ENCODE measurements around the gene FERMT3. TPM values are rescaled to one million over a fixed set of nuclear protein-coding genes. Genes with fewer than 3 reads are reported as not detected.

The FERMT3 gene
- total RNA-seq, 1 donor from 2014 or later: 202 TPM

DNA sequence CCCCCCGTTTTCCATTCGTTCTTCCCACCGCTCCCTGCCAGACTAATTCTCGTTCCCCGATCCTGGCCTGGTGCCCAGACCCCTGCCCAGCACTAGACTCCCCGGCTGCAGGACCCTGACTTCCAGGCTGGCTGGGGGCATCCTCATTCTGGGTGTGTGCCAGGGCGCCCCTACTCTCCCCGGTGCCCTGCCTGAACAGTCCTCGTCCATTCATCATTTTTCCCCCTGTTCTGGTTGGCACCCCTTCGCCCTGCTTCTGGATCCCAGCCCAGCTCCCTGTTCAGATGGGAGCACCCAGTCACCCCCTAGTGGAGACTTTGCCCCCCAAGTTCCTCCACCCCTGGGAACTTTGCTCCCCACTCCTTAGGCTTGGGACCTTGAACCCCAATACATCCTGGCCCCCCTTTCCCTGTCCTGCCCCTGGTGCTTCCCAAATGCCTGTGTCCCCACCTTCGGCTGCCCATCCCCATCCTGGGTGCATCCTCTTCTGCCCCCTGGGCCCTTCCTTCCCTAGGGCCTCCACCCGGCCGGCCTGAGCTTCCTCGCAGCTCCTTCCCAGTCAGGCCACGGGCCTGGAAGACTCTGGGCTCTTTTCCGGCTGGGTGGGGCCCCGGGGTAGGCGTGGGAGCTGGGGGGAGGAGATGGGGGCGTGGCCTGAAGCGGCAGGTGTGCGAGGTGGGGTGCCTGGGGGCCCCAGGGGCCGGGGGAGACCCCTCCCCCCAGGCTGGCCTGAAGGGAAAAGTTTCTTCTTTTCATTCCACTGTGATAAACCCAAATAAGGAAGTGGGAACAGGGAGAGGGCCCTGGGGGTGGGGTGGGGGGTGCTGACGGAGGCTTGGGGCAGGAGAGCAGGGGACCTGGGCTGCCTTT is 45.7 kb downstream of the FERMT3 start:
- H3K9me3 Mint-ChIP-seq: no peaks in the 10 kb centered on the region
- peak overlapping the region; percentile 63 for H3K27ac Mint-ChIP-seq
- H3K4me3 Mint-ChIP-seq (ENCODE audit: low read depth): peak overlapping the region; percentile 93
- peaks cover 18% of the 10 kb centered on the region for H3K4me1 Mint-ChIP-seq (ENCODE audit: low read depth)
- intact Hi-C loops (cut with micrococcal nuclease): no loop called here
- no peaks in the 10 kb centered on the region for H3K27me3 Mint-ChIP-seq (ENCODE audit: low read depth)
- no peaks in the 10 kb centered on the region for H3K36me3 Mint-ChIP-seq (ENCODE audit: low read depth)
- DNase-seq (ENCODE audit: low spot score): no peak

GRCh38 chr11:64253043-64253442 is 46.5 kb downstream of the FERMT3 start:
- Mint-ChIP-seq H3K27ac (no peak overlapping the region), H3K4me1 (ENCODE audit: low read depth) (peaks cover 14% of the 10 kb centered on the region), H3K4me3 (ENCODE audit: low read depth) (peak overlapping the region; percentile 39), H3K27me3 (ENCODE audit: low read depth) (no peaks in the 10 kb centered on the region), H3K36me3 (ENCODE audit: low read depth) (peaks cover 6% of the 10 kb centered on the region), H3K9me3 (no peaks in the 10 kb centered on the region)
- intact Hi-C loops (cut with micrococcal nuclease): no loop called here
- no peak for DNase-seq (ENCODE audit: low spot score)

- H3K36me3 Mint-ChIP-seq (ENCODE audit: low read depth): peaks cover 6% of the 10 kb centered on the region
- H3K9me3 Mint-ChIP-seq: no peaks in the 10 kb centered on the region
- peak overlapping the region; percentile 39 for H3K4me3 Mint-ChIP-seq (ENCODE audit: low read depth)
- intact Hi-C loops (cut with micrococcal nuclease): no loop called here
- H3K4me1 Mint-ChIP-seq (ENCODE audit: low read depth): peaks cover 14% of the 10 kb centered on the region
- DNase-seq (ENCODE audit: low spot score): no peak
- H3K27me3 Mint-ChIP-seq (ENCODE audit: low read depth): no peaks in the 10 kb centered on the region
- no peak overlapping the region for H3K27ac Mint-ChIP-seq
Observed at GRCh38 chr11:64253481-64253880, 47.0 kb downstream of the FERMT3 start.

- DNase-seq (ENCODE audit: low spot score): no peak
- Mint-ChIP-seq H3K4me3 (ENCODE audit: low read depth) (no peak overlapping the region), H3K36me3 (ENCODE audit: low read depth) (peaks cover 8% of the 10 kb centered on the region), H3K4me1 (ENCODE audit: low read depth) (peaks cover 15% of the 10 kb centered on the region), H3K27me3 (ENCODE audit: low read depth) (no peaks in the 10 kb centered on the region), H3K9me3 (no peaks in the 10 kb centered on the region), H3K27ac (no peak overlapping the region)
- intact Hi-C loops (cut with micrococcal nuclease): no loop called here
Observed at GRCh38 chr11:64254326-64254725, 47.8 kb downstream of the FERMT3 start.

DNA sequence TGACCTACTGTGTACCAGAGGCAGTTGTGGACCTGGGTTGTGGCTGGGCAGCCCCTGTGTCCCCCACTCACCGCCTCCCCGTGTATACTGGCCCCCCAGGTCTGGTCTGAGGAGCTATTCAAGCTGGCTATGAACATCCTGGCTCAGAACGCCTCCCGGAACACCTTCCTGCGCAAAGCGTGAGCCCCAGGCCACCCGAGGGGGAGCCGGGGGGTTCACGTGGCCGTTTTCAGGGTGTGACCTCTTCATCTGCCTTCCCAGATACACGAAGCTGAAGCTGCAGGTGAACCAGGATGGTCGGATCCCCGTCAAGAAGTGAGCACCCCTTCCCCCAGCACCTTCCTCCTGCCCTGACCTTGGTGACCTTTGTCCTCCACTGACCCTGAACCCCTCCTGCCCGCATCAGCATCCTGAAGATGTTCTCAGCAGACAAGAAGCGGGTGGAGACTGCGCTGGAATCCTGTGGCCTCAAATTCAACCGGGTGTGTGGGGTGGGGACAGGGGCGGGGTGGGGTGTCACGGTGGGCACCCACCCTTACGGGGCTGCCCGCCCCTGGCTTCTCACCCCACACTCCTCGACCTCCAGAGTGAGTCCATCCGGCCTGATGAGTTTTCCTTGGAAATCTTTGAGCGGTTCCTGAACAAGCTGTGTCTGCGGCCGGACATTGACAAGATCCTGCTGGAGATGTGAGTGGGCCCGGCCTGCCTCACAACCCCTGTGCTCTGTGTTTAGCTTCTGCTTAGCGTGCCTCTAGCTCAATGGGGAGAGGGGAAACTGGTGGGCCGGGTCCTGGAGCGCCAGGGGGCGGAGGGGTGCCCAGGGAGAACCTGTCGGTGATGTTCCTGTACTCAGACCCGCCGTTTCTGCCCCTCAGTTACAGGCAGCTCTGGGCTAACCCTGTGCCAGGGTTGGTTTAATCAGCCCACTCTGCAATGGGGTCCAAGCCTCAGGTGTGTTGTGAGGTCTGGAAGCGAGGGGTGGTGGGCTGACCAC is 48.9 kb downstream of the FERMT3 start:
- intact Hi-C loops (cut with micrococcal nuclease): no loop called here
- no peaks in the 10 kb centered on the region for H3K27me3 Mint-ChIP-seq (ENCODE audit: low read depth)

GRCh38 chr11:64256300-64256699 is 49.8 kb downstream of the FERMT3 start:
- Mint-ChIP-seq H3K4me3 (ENCODE audit: low read depth) (no peak overlapping the region), H3K27me3 (ENCODE audit: low read depth) (no peaks in the 10 kb centered on the region), H3K36me3 (ENCODE audit: low read depth) (peaks cover 14% of the 10 kb centered on the region), H3K4me1 (ENCODE audit: low read depth) (peaks cover 14% of the 10 kb centered on the region), H3K27ac (no peak overlapping the region), H3K9me3 (no peaks in the 10 kb centered on the region)
- intact Hi-C loops (cut with micrococcal nuclease): no loop called here
- DNase-seq (ENCODE audit: low spot score): no peak

More for the DNA sequence above, 48.9 kb downstream of the FERMT3 start:
- H3K4me1 Mint-ChIP-seq (ENCODE audit: low read depth): peaks cover 17% of the 10 kb centered on the region
- peaks cover 14% of the 10 kb centered on the region for H3K36me3 Mint-ChIP-seq (ENCODE audit: low read depth)
- no peaks in the 10 kb centered on the region for H3K9me3 Mint-ChIP-seq
- H3K27ac Mint-ChIP-seq: no peak overlapping the region
- H3K4me3 Mint-ChIP-seq (ENCODE audit: low read depth): no peak overlapping the region
- DNase-seq (ENCODE audit: low spot score): no peak

DNA sequence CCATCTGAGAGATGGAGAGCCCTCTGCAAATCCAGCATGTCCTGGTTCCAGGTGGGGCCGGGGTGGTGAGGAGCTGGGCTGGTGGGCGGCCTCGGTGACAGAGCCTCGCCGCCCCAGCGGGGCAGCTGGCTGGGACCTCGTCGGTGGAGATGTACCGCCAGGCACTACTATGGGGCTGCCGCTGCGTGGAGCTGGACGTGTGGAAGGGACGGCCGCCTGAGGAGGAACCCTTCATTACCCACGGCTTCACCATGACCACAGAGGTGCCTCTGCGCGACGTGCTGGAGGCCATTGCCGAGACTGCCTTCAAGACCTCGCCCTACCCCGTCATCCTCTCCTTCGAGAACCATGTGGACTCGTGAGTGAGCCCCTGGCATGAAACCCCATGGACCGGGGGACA is 51.8 kb downstream of the FERMT3 start:
- intact Hi-C loops (cut with micrococcal nuclease): no loop called here
- Mint-ChIP-seq H3K36me3 (ENCODE audit: low read depth) (peaks cover 22% of the 10 kb centered on the region), H3K27ac (no peak overlapping the region), H3K4me3 (ENCODE audit: low read depth) (no peak overlapping the region), H3K9me3 (no peaks in the 10 kb centered on the region), H3K4me1 (ENCODE audit: low read depth) (peaks cover 10% of the 10 kb centered on the region), H3K27me3 (ENCODE audit: low read depth) (no peaks in the 10 kb centered on the region)
- no peak for DNase-seq (ENCODE audit: low spot score)

- peaks cover 22% of the 10 kb centered on the region for H3K36me3 Mint-ChIP-seq (ENCODE audit: low read depth)
- peaks cover 7% of the 10 kb centered on the region for H3K4me1 Mint-ChIP-seq (ENCODE audit: low read depth)
- H3K4me3 Mint-ChIP-seq (ENCODE audit: low read depth): no peak overlapping the region
- DNase-seq (ENCODE audit: low spot score): no peak
- no peaks in the 10 kb centered on the region for H3K27me3 Mint-ChIP-seq (ENCODE audit: low read depth)
- intact Hi-C loops (cut with micrococcal nuclease): no loop called here
- H3K9me3 Mint-ChIP-seq: no peaks in the 10 kb centered on the region
- no peak overlapping the region for H3K27ac Mint-ChIP-seq
Observed at GRCh38 chr11:64258946-64259532, 52.5 kb downstream of the FERMT3 start.

- Mint-ChIP-seq H3K27ac (peak overlapping the region; percentile 26), H3K27me3 (ENCODE audit: low read depth) (no peaks in the 10 kb centered on the region), H3K4me1 (ENCODE audit: low read depth) (peaks cover 7% of the 10 kb centered on the region), H3K9me3 (no peaks in the 10 kb centered on the region), H3K4me3 (ENCODE audit: low read depth) (no peak overlapping the region), H3K36me3 (ENCODE audit: low read depth) (peaks cover 22% of the 10 kb centered on the region)
- no peak for DNase-seq (ENCODE audit: low spot score)
- intact Hi-C loops (cut with micrococcal nuclease): no loop called here
Observed at GRCh38 chr11:64259533-64260067, 53.1 kb downstream of the FERMT3 start.

DNA sequence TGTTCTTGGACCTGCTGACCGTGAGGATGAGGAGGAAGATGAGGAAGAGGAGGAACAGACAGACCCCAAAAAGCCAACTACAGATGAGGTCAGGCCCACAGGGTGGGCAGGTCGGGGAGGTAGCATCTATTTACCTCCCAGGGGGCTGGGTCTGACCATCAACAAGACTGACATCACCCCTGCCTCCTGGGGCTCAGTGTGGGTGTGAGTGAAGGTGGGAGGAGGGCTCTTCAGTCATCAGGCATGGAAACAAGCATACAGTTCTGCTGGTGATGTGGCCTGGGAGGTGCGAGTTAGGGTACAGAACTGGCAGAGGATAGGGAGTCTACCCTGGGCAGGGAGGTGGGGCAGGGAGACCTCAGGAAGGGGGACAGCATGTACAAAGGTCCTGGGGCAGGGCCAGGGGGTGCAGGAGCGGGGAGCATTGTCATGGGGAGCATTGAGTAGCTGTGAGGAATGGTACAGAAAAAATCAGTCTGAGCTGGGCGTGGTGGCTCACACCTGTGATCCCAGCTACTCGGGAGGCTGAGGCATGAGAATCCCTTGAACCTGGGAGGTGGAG is 53.7 kb downstream of the FERMT3 start:
- intact Hi-C loops (cut with micrococcal nuclease): no loop called here
- Mint-ChIP-seq H3K9me3 (no peaks in the 10 kb centered on the region), H3K36me3 (ENCODE audit: low read depth) (peaks cover 22% of the 10 kb centered on the region), H3K4me1 (ENCODE audit: low read depth) (peaks cover 7% of the 10 kb centered on the region), H3K4me3 (ENCODE audit: low read depth) (no peak overlapping the region), H3K27ac (peak overlapping the region; percentile 26), H3K27me3 (ENCODE audit: low read depth) (no peaks in the 10 kb centered on the region)
- DNase-seq (ENCODE audit: low spot score): no peak

- Mint-ChIP-seq H3K4me3 (ENCODE audit: low read depth) (no peak overlapping the region), H3K36me3 (ENCODE audit: low read depth) (peaks cover 25% of the 10 kb centered on the region), H3K4me1 (ENCODE audit: low read depth) (peaks cover 7% of the 10 kb centered on the region), H3K27me3 (ENCODE audit: low read depth) (no peaks in the 10 kb centered on the region), H3K9me3 (no peaks in the 10 kb centered on the region), H3K27ac (no peak overlapping the region)
- intact Hi-C loops (cut with micrococcal nuclease): no loop called here
- DNase-seq (ENCODE audit: low spot score): no peak
Observed at GRCh38 chr11:64261556-64262080, 55.1 kb downstream of the FERMT3 start.

All from activated T-helper 2 cell treated with anti-CD3 and anti-CD28 coated beads, Interferon-gamma antibody, Interleukin-2, Interleukin-4, amounts not matched to agents 10 μg/mL and 5 μg/mL and 100 μg/mL, durations not matched to agents 14 hours and 24 hours and 36 hours (primary cell).